CD4-positive, CD25-positive, alpha-beta regulatory T cell (primary cell): ENCODE measurements around the gene SMIM35. TPM values are rescaled to one million over a fixed set of nuclear protein-coding genes. Genes with fewer than 3 reads are reported as not detected.
A peak's percentile ranks its signal among the peaks of the same experiment; 100 is the strongest.

Experiments used
- ATAC-seq, 2 donors: fragments of 150-1000 bp; cut with Tn5 transposase; one replicate each; pipeline ENCODE4 v1.10.0; 2021; ENCODE audit warnings: low read depth in 2 of 2, moderate number of reproducible peaks in 2 of 2, moderate library complexity in 1 of 2
- DNase-seq, 3 donors: peaks; one replicate each; pipeline versions ENCODE4 v3.0.0 to v3.0.0-alpha.2; 2012 to 2022; ENCODE audit warnings: mixed read lengths in 1 of 3
- H3K27ac ChIP-seq: one replicate; pipeline ENCODE4 v1.7.0; 2013; ENCODE audit warnings: mild to moderate bottlenecking, low read length; ENCODE audit not compliant: insufficient read depth, poor library complexity, severe bottlenecking
- H3K27me3 ChIP-seq: one replicate; pipeline ENCODE4 v1.7.0; 2013; ENCODE audit warnings: low read length; ENCODE audit not compliant: control insufficient read depth, insufficient read depth
- H3K36me3 ChIP-seq: one replicate; pipeline ENCODE4 v1.7.0; 2013; ENCODE audit warnings: mild to moderate bottlenecking, low read length, moderate library complexity; ENCODE audit not compliant: control insufficient read depth, insufficient read depth
- H3K4me1 ChIP-seq: 2 replicates; pipeline ENCODE4 v1.7.0; 2013; ENCODE audit warnings: mild to moderate bottlenecking, low read length; ENCODE audit not compliant: insufficient read depth, control insufficient read depth, poor library complexity, severe bottlenecking
- H3K4me3 ChIP-seq: one replicate; pipeline ENCODE4 v1.7.0; 2013; ENCODE audit warnings: low read depth, mild to moderate bottlenecking, low read length, moderate library complexity
- H3K9me3 ChIP-seq, 2 experiments: 1 replicate in 1 of 2; 2 replicates in 1 of 2; pipeline ENCODE4 v1.7.0; 2013; ENCODE audit warnings: low read length in 2 of 2, mild to moderate bottlenecking in 1 of 2, moderate library complexity in 1 of 2; ENCODE audit not compliant: control insufficient read depth in 2 of 2
- H3K27ac Mint-ChIP-seq, 3 donors: one replicate each; pipeline ENCODE4 v1.8.0; 2020 to 2022; ENCODE audit warnings: mild to moderate bottlenecking in 3 of 3, mixed read lengths in 3 of 3, moderate library complexity in 2 of 3
- H3K27me3 Mint-ChIP-seq: one replicate; pipeline ENCODE4 v1.8.0; 2022; ENCODE audit warnings: mild to moderate bottlenecking, mixed read lengths
- H3K36me3 Mint-ChIP-seq: one replicate; pipeline ENCODE4 v1.8.0; 2020; ENCODE audit warnings: mixed read lengths
- H3K4me1 Mint-ChIP-seq, 4 donors: one replicate each; pipeline ENCODE4 v1.8.0; 2020 to 2022; ENCODE audit warnings: mixed read lengths in 4 of 4, mild to moderate bottlenecking in 1 of 4
- H3K4me3 Mint-ChIP-seq, 4 donors: one replicate each; pipeline ENCODE4 v1.8.0; 2020 to 2022; ENCODE audit warnings: mild to moderate bottlenecking in 4 of 4, mixed read lengths in 4 of 4, moderate library complexity in 3 of 4
- H3K9me3 Mint-ChIP-seq, 7 donors: one replicate each; pipeline ENCODE4 v1.8.0; 2020 to 2022; ENCODE audit warnings: mixed read lengths in 7 of 7, mild to moderate bottlenecking in 3 of 7, moderate library complexity in 2 of 7
- polyA plus RNA-seq, 4 donors: library from polyadenylated mRNA; unstranded; fragments of 300-500 nt; fragmentation: Illumina TruSeq; gene quantifications; one replicate each; pipeline ENCODE4 v1.2.3, GENCODE V29; 2021
- total RNA-seq: library from RNA; stranded (reverse); gene quantifications from one replicate; pipeline ENCODE4 v1.2.3, GENCODE V29; 2022

Gene SMIM35
- total and polyA plus RNA-seq, 5 donors from 2014 or later: 0.90 to 1.9 (median 1.2) TPM

DNA sequence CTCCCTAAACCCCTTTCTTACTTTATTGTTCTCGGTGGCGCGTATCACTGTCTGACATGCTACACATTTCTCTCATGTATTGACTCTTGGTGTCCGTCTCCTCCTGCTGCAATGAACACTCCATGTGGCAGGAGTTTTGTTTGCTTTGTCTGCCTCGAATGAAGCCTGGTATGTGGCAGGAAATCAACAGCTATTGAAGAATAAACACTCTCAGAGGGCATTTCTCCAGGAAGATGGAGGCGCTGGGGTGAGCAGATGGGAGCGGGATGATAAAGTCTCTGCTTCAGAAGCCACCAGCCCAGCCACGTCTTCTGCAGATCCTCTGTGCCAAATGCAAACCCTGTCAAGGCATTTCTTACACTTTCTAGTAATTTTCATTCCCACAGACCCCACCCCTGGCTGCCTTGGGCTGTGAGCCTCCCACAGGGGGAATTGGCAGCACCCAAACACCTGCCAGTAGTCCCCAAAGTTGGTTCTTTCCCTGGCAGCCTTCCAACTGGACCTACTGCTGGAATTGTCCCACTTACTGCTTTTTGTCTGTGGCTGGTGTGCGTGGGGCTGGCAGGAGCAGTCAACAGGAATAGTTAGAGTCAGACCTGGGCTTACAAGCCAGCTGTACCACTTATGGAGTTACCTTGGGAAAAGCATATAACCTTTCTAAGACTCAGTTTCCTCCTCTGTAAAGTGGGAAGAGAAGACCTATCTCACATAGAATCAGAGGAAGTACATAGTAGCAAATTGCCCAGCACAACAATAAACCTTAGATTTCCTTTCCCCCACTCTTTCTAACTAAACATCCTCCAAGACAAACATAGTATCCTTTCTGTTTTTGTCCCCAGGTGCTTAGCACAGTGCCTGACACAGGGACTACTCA lies 113.9 kb downstream of the SMIM35 start:
- peaks cover 75% of the 10 kb centered on the region for H3K4me1 ChIP-seq
- Mint-ChIP-seq H3K27me3 (peaks cover 5% of the 10 kb centered on the region), H3K4me1 (peaks cover 27 to 90% (median 67%) of the 10 kb centered on the region in 4 donors), H3K9me3 (peaks cover 0 to 4% (median 1%) of the 10 kb centered on the region in 7 donors), H3K27ac (peak overlapping the region; percentile 86 to 91 (median 87)), H3K36me3 (peaks cover 15% of the 10 kb centered on the region), H3K4me3 (peak overlapping the region in 3 of 4 donors; percentile 67 to 82 (median 71))
- H3K27ac ChIP-seq: no peak overlapping the region
- peaks cover 4% of the 10 kb centered on the region for H3K36me3 ChIP-seq
- H3K9me3 ChIP-seq: no peaks in the 10 kb centered on the region
- no peak for DNase-seq
- ATAC-seq: no peak
- H3K27me3 ChIP-seq: no peaks in the 10 kb centered on the region
- H3K4me3 ChIP-seq: peak overlapping the region; percentile 13

DNA sequence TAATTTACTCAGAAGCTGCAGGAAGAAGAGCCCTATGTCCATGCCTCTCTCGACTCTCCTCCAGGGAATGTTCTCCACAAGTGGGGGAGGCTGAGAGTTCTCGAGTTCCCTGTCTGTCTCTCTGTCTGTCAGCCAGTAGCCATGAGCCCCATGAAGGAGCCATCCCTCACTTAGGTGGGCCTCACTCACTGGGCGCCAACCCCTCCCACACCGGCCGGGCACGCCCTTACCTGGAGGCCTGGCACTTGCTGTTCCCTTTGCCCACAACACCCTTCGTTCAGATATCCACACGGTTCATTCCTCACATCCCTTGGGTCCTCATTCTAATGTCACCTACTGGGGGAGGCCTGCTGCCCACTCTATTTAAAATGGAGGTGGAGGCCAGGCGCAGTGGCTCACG lies 114.7 kb downstream of the SMIM35 start:
- peaks cover 5% of the 10 kb centered on the region for H3K27me3 Mint-ChIP-seq
- H3K9me3 Mint-ChIP-seq: peaks cover 0 to 4% (median 0%) of the 10 kb centered on the region in 7 donors
- H3K4me1 ChIP-seq: peaks cover 68% of the 10 kb centered on the region
- H3K4me3 Mint-ChIP-seq: peak overlapping the region in 2 of 4 donors; percentile 6 to 13
- peaks cover 24 to 84% (median 63%) of the 10 kb centered on the region in 4 donors for H3K4me1 Mint-ChIP-seq
- no peaks in the 10 kb centered on the region for H3K27me3 ChIP-seq
- H3K27ac Mint-ChIP-seq: peak overlapping the region; percentile 59 to 87 (median 82)
- DNase-seq (no peak), ATAC-seq (no peak)
- H3K36me3 ChIP-seq: peaks cover 1% of the 10 kb centered on the region
- H3K27ac ChIP-seq: no peak overlapping the region
- H3K36me3 Mint-ChIP-seq: peaks cover 7% of the 10 kb centered on the region
- H3K9me3 ChIP-seq: no peaks in the 10 kb centered on the region
- no peak overlapping the region for H3K4me3 ChIP-seq

DNA sequence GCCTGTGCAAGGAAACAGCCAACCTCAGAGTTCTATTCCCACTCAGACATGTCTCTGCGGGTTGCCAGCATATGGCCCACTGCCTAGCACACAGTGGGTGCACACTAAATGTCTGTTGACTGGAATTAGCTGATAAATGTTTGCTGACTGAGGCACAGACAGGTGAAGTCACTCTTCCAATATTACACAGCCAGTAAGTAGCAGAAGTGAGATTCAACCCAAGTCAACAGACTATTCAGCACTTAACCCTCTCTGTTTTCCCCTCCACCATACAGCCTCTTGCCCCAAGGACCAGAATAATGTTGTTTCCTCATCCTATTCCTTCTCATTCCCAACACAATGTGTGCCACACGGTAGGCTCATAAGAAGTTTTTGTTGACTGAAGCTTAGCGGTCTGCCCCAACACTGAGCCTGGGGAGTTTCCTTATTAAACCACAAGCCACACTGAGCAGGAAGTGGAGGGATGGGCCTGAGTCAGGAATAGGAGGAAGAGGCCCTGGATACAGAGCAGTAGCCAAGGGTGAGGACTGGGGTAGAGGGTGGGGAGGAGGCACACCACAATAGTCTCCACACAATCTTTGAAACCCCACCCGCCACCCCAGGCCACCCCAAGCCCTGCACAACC lies 116.3 kb downstream of the SMIM35 start:
- Histone ChIP-seq H3K27me3 (no peaks in the 10 kb centered on the region), H3K36me3 (no peaks in the 10 kb centered on the region), H3K4me1 (peaks cover 55% of the 10 kb centered on the region), H3K27ac (peak overlapping the region; percentile 27), H3K9me3 (no peaks in the 10 kb centered on the region), H3K4me3 (peak overlapping the region; percentile 68)
- H3K27me3 Mint-ChIP-seq: peaks cover 5% of the 10 kb centered on the region
- peak in 1 of 3 donors; percentile 56 for DNase-seq
- H3K27ac Mint-ChIP-seq: peak overlapping the region; percentile 85 to 95 (median 87)
- peak overlapping the region; percentile 36 to 71 (median 59) for H3K4me3 Mint-ChIP-seq
- peaks cover 24 to 73% (median 53%) of the 10 kb centered on the region in 4 donors for H3K4me1 Mint-ChIP-seq
- H3K9me3 Mint-ChIP-seq: peaks cover 0 to 2% (median 0%) of the 10 kb centered on the region in 7 donors
- H3K36me3 Mint-ChIP-seq: no peaks in the 10 kb centered on the region
- peak; percentile 51 to 52 for ATAC-seq

DNA sequence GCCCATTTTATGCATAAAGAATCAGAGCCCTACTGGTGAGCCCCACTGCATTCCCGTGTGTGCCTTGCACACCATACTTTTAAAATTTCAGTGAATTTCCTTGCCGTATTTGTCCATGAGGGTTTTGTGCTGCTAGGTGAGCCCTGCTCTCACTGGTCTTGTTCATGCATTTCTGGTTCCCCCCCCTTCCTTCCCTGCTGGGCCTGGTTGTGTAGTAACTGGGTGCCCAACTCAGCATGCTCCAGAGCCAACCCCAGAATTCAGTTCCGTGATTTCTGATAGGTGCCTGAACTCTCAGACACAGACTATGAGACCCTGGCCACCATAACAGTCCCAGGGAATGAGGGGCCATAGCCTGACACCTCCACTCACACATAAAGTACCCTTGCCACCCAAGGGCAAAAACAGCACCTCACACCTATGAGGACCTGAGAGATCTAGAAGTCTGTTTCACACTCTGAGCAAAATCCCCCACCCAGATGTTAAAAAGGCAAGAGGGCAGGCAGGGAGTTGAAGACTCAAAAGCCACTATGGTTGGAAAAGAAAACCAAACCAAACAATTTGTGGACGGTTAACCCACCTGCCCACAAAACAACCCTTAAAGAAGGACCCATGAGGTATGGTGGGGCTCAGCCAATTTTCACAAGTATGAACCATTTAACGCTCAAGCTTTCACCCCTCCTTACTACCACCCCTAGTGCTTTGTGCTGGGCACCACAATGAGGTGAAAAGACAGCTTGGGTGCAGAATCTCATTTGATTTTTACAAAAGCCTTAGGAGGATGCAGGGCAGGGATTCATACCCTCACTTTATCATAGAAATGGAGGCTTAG lies 117.4 kb downstream of the SMIM35 start:
- no peaks in the 10 kb centered on the region for H3K27me3 ChIP-seq
- Mint-ChIP-seq H3K27me3 (no peaks in the 10 kb centered on the region), H3K4me1 (peaks cover 29 to 64% (median 49%) of the 10 kb centered on the region in 4 donors), H3K9me3 (peaks cover 0 to 2% (median 0%) of the 10 kb centered on the region in 7 donors), H3K36me3 (peaks cover 4% of the 10 kb centered on the region), H3K27ac (peak overlapping the region in 2 of 3 donors; percentile 85 to 87), H3K4me3 (peak overlapping the region in 3 of 4 donors; percentile 31 to 71 (median 62))
- DNase-seq (no peak), ATAC-seq (no peak)
- no peak overlapping the region for H3K4me3 ChIP-seq
- H3K36me3 ChIP-seq: no peaks in the 10 kb centered on the region
- H3K9me3 ChIP-seq: no peaks in the 10 kb centered on the region
- H3K4me1 ChIP-seq: peaks cover 51% of the 10 kb centered on the region
- no peak overlapping the region for H3K27ac ChIP-seq

DNA sequence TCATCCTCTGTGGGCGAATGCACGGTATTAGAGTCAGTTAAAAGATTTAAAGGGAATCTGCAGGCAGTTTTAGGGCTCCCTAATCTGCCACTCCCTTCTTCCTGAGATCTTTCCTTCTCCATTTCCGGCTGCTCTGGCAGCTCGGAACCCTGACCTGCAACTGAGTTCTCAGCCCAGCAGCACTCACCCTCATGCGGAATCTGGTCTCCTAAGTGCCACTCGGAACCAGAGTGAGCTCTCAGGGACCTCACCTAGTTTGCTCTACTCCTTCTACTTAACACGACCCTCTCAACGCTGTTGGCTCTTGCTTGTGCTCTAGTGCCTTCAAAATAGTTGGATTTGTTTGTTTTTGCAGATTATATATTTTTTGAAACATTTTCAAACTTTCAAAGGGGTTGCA lies 119.9 kb downstream of the SMIM35 start:
- no peak overlapping the region for H3K4me3 Mint-ChIP-seq
- H3K27ac ChIP-seq: no peak overlapping the region
- no peak for ATAC-seq
- H3K36me3 Mint-ChIP-seq: peaks cover 4% of the 10 kb centered on the region
- H3K4me1 Mint-ChIP-seq: peaks cover 28 to 50% (median 33%) of the 10 kb centered on the region in 4 donors
- no peaks in the 10 kb centered on the region for H3K27me3 Mint-ChIP-seq
- H3K4me3 ChIP-seq: no peak overlapping the region
- no peaks in the 10 kb centered on the region for H3K27me3 ChIP-seq
- H3K9me3 ChIP-seq: no peaks in the 10 kb centered on the region
- no peak overlapping the region for H3K27ac Mint-ChIP-seq
- no peak for DNase-seq
- H3K4me1 ChIP-seq: peaks cover 29% of the 10 kb centered on the region
- H3K9me3 Mint-ChIP-seq: peaks cover 0 to 2% (median 0%) of the 10 kb centered on the region in 7 donors
- H3K36me3 ChIP-seq: no peaks in the 10 kb centered on the region

DNA sequence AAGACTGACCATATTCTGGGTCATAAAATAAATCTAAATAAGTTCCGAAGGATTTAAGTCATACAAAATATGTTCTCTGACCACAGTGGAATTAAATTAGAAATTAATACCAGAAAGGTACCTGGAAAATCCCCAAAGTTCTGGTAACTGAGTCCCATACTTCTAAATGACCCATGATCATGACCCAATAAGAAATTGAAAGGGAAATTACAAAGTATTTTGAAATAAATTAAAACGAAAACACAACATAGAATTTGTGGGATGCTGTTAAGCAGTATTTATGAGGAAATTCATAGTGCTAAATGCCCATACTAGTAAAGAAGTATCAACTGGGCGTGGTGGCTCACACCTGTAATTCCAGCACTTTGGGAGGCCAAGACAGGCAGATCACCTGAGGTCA lies 123.9 kb downstream of the SMIM35 start:
- H3K36me3 Mint-ChIP-seq: peaks cover 27% of the 10 kb centered on the region
- H3K27ac Mint-ChIP-seq: no peak overlapping the region
- DNase-seq (no peak), ATAC-seq (no peak)
- Histone ChIP-seq H3K9me3 (peaks cover 0 to 8% of the 10 kb centered on the region in 2 experiments), H3K27me3 (no peaks in the 10 kb centered on the region), H3K36me3 (peaks cover 3% of the 10 kb centered on the region), H3K4me1 (no peaks in the 10 kb centered on the region), H3K27ac (no peak overlapping the region), H3K4me3 (no peak overlapping the region)
- H3K9me3 Mint-ChIP-seq: peaks cover 3 to 16% (median 10%) of the 10 kb centered on the region in 7 donors
- peaks cover 26 to 46% (median 34%) of the 10 kb centered on the region in 4 donors for H3K4me1 Mint-ChIP-seq
- H3K27me3 Mint-ChIP-seq: no peaks in the 10 kb centered on the region
- H3K4me3 Mint-ChIP-seq: no peak overlapping the region

DNA sequence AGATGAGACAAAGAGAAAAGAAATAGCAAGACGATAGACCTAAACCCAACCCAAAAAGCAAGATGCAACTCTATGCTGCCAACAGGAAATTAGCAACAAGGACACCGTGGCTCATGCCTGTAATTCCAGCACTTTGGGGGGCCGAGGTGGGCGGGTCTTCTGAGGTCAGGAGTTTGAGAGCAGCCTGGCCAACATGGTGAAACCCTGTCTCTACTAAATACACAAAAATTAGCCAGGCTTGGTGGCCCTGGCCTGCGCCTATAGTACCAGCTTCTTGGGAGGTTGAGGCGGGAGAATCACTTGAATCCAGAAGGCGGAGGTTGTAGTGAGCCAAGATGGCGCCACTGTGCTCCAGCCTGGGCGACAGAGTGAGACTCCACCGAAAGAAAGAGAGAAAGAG lies 124.9 kb downstream of the SMIM35 start:
- DNase-seq (no peak), ATAC-seq (no peak)
- peak overlapping the region in 1 of 3 donors; percentile 26 for H3K27ac Mint-ChIP-seq
- peaks cover 5 to 22% (median 10%) of the 10 kb centered on the region in 7 donors for H3K9me3 Mint-ChIP-seq
- peaks cover 29 to 51% (median 40%) of the 10 kb centered on the region in 4 donors for H3K4me1 Mint-ChIP-seq
- Histone ChIP-seq H3K4me1 (no peaks in the 10 kb centered on the region), H3K4me3 (no peak overlapping the region), H3K27ac (no peak overlapping the region), H3K9me3 (peaks cover 0 to 8% of the 10 kb centered on the region in 2 experiments), H3K36me3 (peaks cover 3% of the 10 kb centered on the region), H3K27me3 (no peaks in the 10 kb centered on the region)
- H3K27me3 Mint-ChIP-seq: no peaks in the 10 kb centered on the region
- peaks cover 36% of the 10 kb centered on the region for H3K36me3 Mint-ChIP-seq
- H3K4me3 Mint-ChIP-seq: no peak overlapping the region
